HCT116 (cell line): ENCODE measurements around the gene ASPG. TPM values are rescaled to one million over a fixed set of nuclear protein-coding genes. Genes with fewer than 3 reads are reported as not detected.

Source experiments
- ATAC-seq: fragments of 200-7000 bp; cut with Tn5 transposase; 2 replicates; pipeline ENCODE4 v1.9.1; 2020; ENCODE audit warnings: mild to moderate bottlenecking, moderate library complexity
- BruUV-seq: library from RNA; stranded (reverse); fragments of 400-500 nt; replicated peaks from 2 replicates; lab custom pipeline; 2021; lab: Mats Ljungman, UMichigan
- CTCF ChIA-PET: fragments of 300-600 bp; sonication (Branson Sonifier 250); formaldehyde crosslinking; loops from one replicate; lab custom pipeline; 2021; ENCODE audit warnings: antibody characterized with exemption; lab: Charles Lee
- POLR2A ChIA-PET: fragments of 300-600, 350-600 bp; sonication (Branson Sonifier 250); formaldehyde crosslinking; loops from one replicate; lab custom pipeline; 2021; ENCODE audit warnings: antibody characterized with exemption; lab: Charles Lee
- RAD21 ChIA-PET, 2 experiments: fragments of 300-600 bp; sonication (Branson Sonifier 250); formaldehyde crosslinking; loops; one replicate each; lab custom pipeline; 2023; ENCODE audit warnings: low total read pairs in 2 of 2; ENCODE audit not compliant: uncharacterized antibody in 2 of 2, unreplicated experiment in 2 of 2, low non-redundant PET in 1 of 2; lab: Charles Lee
- DNase-seq: peaks from one replicate; pipeline ENCODE4 v3.0.0-alpha.2; 2010; ENCODE audit warnings: low read depth, low spot score
- H2AFZ ChIP-seq: fragments of 200-600 bp; shearing (Covaris generic), sonication (generic); 2 replicates; pipeline ENCODE4 v1.6.1; 2017; ENCODE audit warnings: low read depth, mixed run types, mixed read lengths, antibody characterized with exemption, low read length; ENCODE audit not compliant: poor library complexity, severe bottlenecking
- H3K27ac ChIP-seq: 2 replicates; pipeline ENCODE4 v1.5.1; 2012; ENCODE audit warnings: low read depth, low read length
- H3K27me3 ChIP-seq: fragments of 200-600 bp; sonication (generic); 2 replicates; pipeline ENCODE4 v1.6.1; 2016; ENCODE audit warnings: mixed run types, low read length, mixed read lengths; ENCODE audit not compliant: insufficient read depth
- H3K36me3 ChIP-seq, 2 experiments: fragments of 200-500 bp in 1 of 2; fragments of 200-600 bp in 1 of 2; sonication (Bioruptor generic) in 1 of 2; sonication (generic) in 1 of 2; 2 replicates each; pipeline versions ENCODE4 v1.5.1 to v1.6.1; 2014 to 2016; ENCODE audit warnings: low read length in 2 of 2, inconsistent platforms in 1 of 2, mixed read lengths in 1 of 2, mixed run types in 1 of 2; ENCODE audit not compliant: insufficient read depth in 2 of 2, control insufficient read depth in 1 of 2
- H3K4me1 ChIP-seq, 2 experiments: fragments of 200-600 bp in 1 of 2; sonication (generic) in 1 of 2; 2 replicates each; pipeline versions ENCODE4 v1.5.1 to v1.6.1; 2012 to 2017; ENCODE audit warnings: low read length in 2 of 2, inconsistent platforms in 1 of 2, mild to moderate bottlenecking in 1 of 2, mixed read lengths in 1 of 2, mixed run types in 1 of 2, moderate library complexity in 1 of 2; ENCODE audit not compliant: insufficient read depth in 2 of 2, control insufficient read depth in 1 of 2
- H3K4me2 ChIP-seq: fragments of 200-600 bp; sonication (generic); 2 replicates; pipeline ENCODE4 v1.6.1; 2017; ENCODE audit warnings: mixed run types, low read length, mixed read lengths
- H3K4me3 ChIP-seq, 2 experiments: fragments of 200-600 bp in 1 of 2; sonication (generic) in 1 of 2; replicated peaks in 1 of 2; 2 replicates each; pipeline ENCODE4 v1.5.1; 2011 to 2016; ENCODE audit warnings: low read length in 2 of 2, control low read depth in 1 of 2, low read depth in 1 of 2, mild to moderate bottlenecking in 1 of 2, mixed read lengths in 1 of 2, mixed run types in 1 of 2
- H3K79me2 ChIP-seq: fragments of 200-600 bp; sonication (generic); 2 replicates; pipeline ENCODE4 v1.6.1; 2017; ENCODE audit warnings: mild to moderate bottlenecking, mixed run types, low read length, moderate library complexity, mixed read lengths; ENCODE audit not compliant: insufficient read depth
- H3K9ac ChIP-seq: fragments of 200-600 bp; sonication (generic); 2 replicates; pipeline ENCODE4 v1.6.1; 2016; ENCODE audit warnings: low read length, mixed read lengths
- H3K9me2 ChIP-seq: fragments of 200-600 bp; sonication (generic), shearing (Covaris generic); 2 replicates; pipeline ENCODE4 v1.6.1; 2017; ENCODE audit warnings: mixed run types, mild to moderate bottlenecking, moderate library complexity; ENCODE audit not compliant: insufficient read depth
- H3K9me3 ChIP-seq, 2 experiments: fragments of 200-500 bp in 1 of 2; fragments of 200-600 bp in 1 of 2; sonication (Bioruptor generic) in 1 of 2; sonication (generic) in 1 of 2; 2 replicates each; pipeline ENCODE4 v1.6.1; 2014 to 2017; ENCODE audit warnings: low read length in 2 of 2, mixed read lengths in 2 of 2, inconsistent platforms in 1 of 2, low read depth in 1 of 2, mild to moderate bottlenecking in 1 of 2, mixed run types in 1 of 2, moderate library complexity in 1 of 2; ENCODE audit not compliant: control insufficient read depth in 1 of 2, insufficient read depth in 1 of 2
- H4K20me1 ChIP-seq: fragments of 200-600 bp; sonication (generic), shearing (Covaris generic); 2 replicates; pipeline ENCODE4 v1.6.1; 2017; ENCODE audit warnings: mixed run types, mild to moderate bottlenecking, moderate library complexity; ENCODE audit not compliant: insufficient read depth
- MAX ChIP-seq: IDR thresholded peaks from 2 replicates; pipeline ENCODE4 v1.6.1; 2012
- REST ChIP-seq: IDR thresholded peaks from 2 replicates; pipeline ENCODE4 v1.6.1; 2012; ENCODE audit warnings: low read depth
- SIN3A ChIP-seq: IDR thresholded peaks from 2 replicates; pipeline ENCODE4 v1.6.1; 2012; ENCODE audit warnings: low read depth
- TCF7L2 ChIP-seq: IDR thresholded peaks from 2 replicates; pipeline ENCODE4 v1.7.0; 2011; ENCODE audit warnings: borderline replicate concordance, inconsistent platforms; ENCODE audit not compliant: insufficient read depth, insufficient read length; ENCODE audit errors: extremely low read depth
- intact Hi-C: fragments of 100-400 bp; cut with micrococcal nuclease; formaldehyde crosslinking; loops from 2 replicates; pipeline ENCODE4 v1.10.0; 2022
- total RNA-seq: library from RNA; stranded (reverse); gene quantifications from one replicate; pipeline ENCODE4 v1.2.1, GENCODE V29; 2021; ENCODE audit not compliant: unreplicated experiment
- TF ChIP-seq, protein P1 (sequence below), 3 experiments: fragments of 200-600 bp in 1 of 3; sonication (generic) in 1 of 3; IDR thresholded peaks in 2 of 3; conservative IDR thresholded peaks in 1 of 3; 2 replicates each; pipeline ENCODE4 v1.5.1; 2012 to 2017; ENCODE audit warnings: low read depth in 2 of 3, low read length in 2 of 3, antibody characterized with exemption in 1 of 3, borderline replicate concordance in 1 of 3, control low read depth in 1 of 3, mild to moderate bottlenecking in 1 of 3, mixed read lengths in 1 of 3, mixed run types in 1 of 3, moderate library complexity in 1 of 3; ENCODE audit not compliant: insufficient read depth in 1 of 3

Gene ASPG
- total RNA-seq, 1 experiment from 2014 or later: not detected

DNA sequence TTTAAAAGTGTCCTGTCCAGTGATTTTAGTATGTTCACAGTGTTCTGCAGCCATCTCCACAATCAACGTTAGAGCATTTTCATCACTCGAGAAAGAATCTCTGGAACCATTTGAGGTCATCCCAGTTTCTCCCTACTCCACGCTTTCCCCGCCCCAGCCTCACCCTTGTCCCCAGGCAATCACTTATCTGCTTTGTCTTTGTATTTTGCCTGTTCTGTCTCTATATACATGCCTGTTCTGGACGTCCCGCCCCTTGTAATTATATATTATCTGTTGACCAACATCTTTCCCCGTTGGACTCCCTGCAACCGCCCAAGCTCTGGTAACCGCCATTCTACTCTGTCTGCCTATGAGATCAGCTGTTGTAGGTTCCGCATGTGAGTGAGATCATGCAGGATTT is 21.5 kb upstream of the ASPG start:
- Histone ChIP-seq H3K27me3 (no peaks in the 10 kb centered on the region), H3K79me2 (no peaks in the 10 kb centered on the region), H3K4me2 (no peak overlapping the region), H3K36me3 (no peaks in the 10 kb centered on the region), H3K9me3 (peaks cover 0 to 4% of the 10 kb centered on the region in 2 experiments; a peak in 1 of 4 replicates), H3K4me3 (no peak overlapping the region), H3K9me2 (no peaks in the 10 kb centered on the region), H2AFZ (no peak overlapping the region), H3K4me1 (no peaks in the 10 kb centered on the region), H3K9ac (no peak overlapping the region), H3K27ac (no peak overlapping the region), H4K20me1 (no peaks in the 10 kb centered on the region)
- POLR2A ChIA-PET: no interaction called here
- ATAC-seq: no peak
- BruUV-seq: no TSS peak
- CTCF ChIA-PET: interaction anchor here (1.9 kb wide), 1 partner anchor 14 kb away, joined by 5 read pairs; no protein-coding TSS in a partner anchor
- RAD21 ChIA-PET: no interaction called here
- intact Hi-C loops: no loop called here
- DNase-seq: no peak
- no peak for TF ChIP-seq TCF7L2

- ChIA-PET POLR2A (no interaction called here), RAD21 (no interaction called here), CTCF (no interaction called here)
- no TSS peak for BruUV-seq
- H3K4me3 ChIP-seq: no peak overlapping the region
- H3K79me2 ChIP-seq: no peaks in the 10 kb centered on the region
- no peak overlapping the region for H3K27ac ChIP-seq
- peaks cover 0 to 4% of the 10 kb centered on the region in 2 experiments; a peak in 1 of 4 replicates for H3K9me3 ChIP-seq
- no peaks in the 10 kb centered on the region for H3K27me3 ChIP-seq
- H2AFZ ChIP-seq: no peak overlapping the region
- no peaks in the 10 kb centered on the region for H4K20me1 ChIP-seq
- intact Hi-C loops: no loop called here
- H3K4me1 ChIP-seq: no peaks in the 10 kb centered on the region
- no peak overlapping the region for H3K4me2 ChIP-seq
- no peak for ATAC-seq
- no peak for DNase-seq
- H3K9ac ChIP-seq: no peak overlapping the region
- TF ChIP-seq MAX (no peak), SIN3A (no peak), REST (no peak)
- TF ChIP-seq, protein P1, sequence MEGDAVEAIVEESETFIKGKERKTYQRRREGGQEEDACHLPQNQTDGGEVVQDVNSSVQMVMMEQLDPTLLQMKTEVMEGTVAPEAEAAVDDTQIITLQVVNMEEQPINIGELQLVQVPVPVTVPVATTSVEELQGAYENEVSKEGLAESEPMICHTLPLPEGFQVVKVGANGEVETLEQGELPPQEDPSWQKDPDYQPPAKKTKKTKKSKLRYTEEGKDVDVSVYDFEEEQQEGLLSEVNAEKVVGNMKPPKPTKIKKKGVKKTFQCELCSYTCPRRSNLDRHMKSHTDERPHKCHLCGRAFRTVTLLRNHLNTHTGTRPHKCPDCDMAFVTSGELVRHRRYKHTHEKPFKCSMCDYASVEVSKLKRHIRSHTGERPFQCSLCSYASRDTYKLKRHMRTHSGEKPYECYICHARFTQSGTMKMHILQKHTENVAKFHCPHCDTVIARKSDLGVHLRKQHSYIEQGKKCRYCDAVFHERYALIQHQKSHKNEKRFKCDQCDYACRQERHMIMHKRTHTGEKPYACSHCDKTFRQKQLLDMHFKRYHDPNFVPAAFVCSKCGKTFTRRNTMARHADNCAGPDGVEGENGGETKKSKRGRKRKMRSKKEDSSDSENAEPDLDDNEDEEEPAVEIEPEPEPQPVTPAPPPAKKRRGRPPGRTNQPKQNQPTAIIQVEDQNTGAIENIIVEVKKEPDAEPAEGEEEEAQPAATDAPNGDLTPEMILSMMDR (IDR thresholded peaks at IDR 0.05 in 2 of 3, conservative IDR thresholded peaks at IDR 0.05 in 1 of 3; ENCODE audit: borderline replicate concordance in 1 of 3, insufficient read depth in 1 of 3, low read depth in 2 of 3, low read length in 2 of 3): no peak
- no peaks in the 10 kb centered on the region for H3K9me2 ChIP-seq
- no peaks in the 10 kb centered on the region for H3K36me3 ChIP-seq
Measured at GRCh38 chr14:104066279-104066678, 19.2 kb upstream of the ASPG start.
